ENCODE measurements around the gene FGF9.

GRCh38 chr13:21670883-21671619, at the start of gene FGF9:
- TF ChIP-seq TAF1 (IDR thresholded peaks at IDR 0.05; ENCODE audit: borderline replicate concordance, low read depth, low read length): no peak
- peak; percentile 56; the same call in 1 of the 2 replicates for TF ChIP-seq POLR2A (IDR thresholded peaks at IDR 0.05; ENCODE audit: low read depth, low read length)
- TF ChIP-seq POLR2AphosphoS5 (IDR thresholded peaks at IDR 0.05; ENCODE audit: low read depth, low read length): no peak
